GM18505 (cell line): Measurements from ENCODE around the gene SIAH1.

Experiments used
- ATAC-seq: cut with Tn5 transposase; IDR thresholded peaks from one replicate; pipeline ENCODE4 v1.9.1; 2021; ENCODE audit not compliant: unreplicated experiment
- POLR2A ChIP-seq: IDR thresholded peaks from 4 replicates; pipeline ENCODE4 v1.6.1; 2011; ENCODE audit warnings: borderline replicate concordance; ENCODE audit not compliant: insufficient read depth, insufficient read length; ENCODE audit errors: extremely low read depth

The SIAH1 gene

DNA sequence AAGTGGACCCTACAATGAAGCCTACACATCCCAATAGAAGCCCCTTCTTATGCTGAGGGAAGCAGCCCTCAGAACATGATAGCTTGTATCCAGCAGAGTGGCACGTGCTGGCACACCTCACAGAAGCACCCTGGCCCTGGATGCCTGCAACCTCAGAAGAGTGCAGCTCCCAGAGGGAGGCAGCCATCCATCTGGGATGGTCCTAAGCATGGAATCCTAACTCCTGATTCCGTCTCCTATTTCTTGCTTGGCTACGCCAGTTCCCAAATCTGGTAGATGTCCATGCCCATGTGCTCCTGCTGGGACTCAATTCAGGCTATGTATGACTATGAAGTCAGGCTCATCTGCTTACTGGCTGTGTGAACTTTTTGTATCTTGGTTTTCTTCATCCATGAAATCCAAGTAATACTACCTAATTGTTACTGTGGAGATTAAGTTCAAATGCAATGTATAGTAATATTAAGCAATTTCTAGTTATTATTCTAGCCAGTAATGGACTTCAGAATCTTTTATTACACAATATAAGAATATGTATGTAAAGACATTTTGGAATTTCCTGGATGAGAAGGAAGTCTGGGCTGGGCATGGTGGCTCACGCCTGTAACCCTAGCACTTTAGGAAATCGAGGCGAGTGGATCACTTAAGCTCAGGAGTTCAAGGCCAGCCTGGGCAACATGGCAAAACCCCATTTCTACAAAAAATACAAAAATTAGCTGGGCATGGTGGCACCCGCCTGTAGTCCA is 32.4 kb downstream of the SIAH1 start:
- TF ChIP-seq POLR2A = no peak
- no peak for ATAC-seq

DNA sequence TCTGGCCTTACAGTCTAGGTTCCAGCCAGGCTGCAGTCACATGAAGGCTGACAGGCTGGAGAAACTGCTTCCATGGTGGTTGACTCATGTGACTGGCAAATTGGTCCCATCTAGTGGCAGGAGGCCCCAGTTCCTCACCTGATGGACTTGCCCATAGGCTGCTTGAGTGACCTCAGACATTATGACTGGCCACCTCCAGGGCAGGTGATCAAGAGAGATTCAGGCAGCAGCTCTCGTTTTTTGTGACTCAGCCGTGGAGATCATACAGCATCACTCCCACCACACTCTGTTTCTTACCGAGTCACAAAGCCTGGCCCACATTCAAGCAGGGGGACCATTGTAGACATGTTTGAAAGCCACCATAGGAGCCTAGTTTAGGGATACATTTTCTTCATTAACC is 34.5 kb downstream of the SIAH1 start:
- ATAC-seq = no peak
- peak; percentile 25 for TF ChIP-seq POLR2A

DNA sequence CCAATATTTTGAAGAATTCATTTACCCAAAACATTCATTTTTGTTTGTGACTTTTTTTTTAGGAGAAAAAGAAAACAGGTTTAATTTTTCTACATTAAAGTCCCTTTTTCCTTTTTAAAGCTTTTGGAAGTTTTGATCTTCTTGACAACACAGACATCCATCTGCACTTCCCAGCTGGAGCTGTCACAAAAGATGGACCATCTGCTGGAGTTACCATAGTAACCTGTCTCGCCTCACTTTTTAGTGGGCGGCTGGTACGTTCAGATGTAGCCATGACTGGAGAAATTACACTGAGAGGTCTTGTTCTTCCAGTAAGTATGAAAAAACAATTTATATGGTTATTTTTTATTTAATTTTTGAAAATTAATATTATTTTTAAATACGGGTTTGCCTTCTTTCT is 37.2 kb downstream of the SIAH1 start:
- ATAC-seq = no peak
- TF ChIP-seq POLR2A = no peak

GRCh38 chr16:48347191-48347865 is 37.9 kb downstream of the SIAH1 start:
- no peak for ATAC-seq
- TF ChIP-seq POLR2A = no peak

GRCh38 chr16:48342591-48342990 is 42.6 kb downstream of the SIAH1 start:
- no peak for TF ChIP-seq POLR2A
- ATAC-seq = no peak

DNA sequence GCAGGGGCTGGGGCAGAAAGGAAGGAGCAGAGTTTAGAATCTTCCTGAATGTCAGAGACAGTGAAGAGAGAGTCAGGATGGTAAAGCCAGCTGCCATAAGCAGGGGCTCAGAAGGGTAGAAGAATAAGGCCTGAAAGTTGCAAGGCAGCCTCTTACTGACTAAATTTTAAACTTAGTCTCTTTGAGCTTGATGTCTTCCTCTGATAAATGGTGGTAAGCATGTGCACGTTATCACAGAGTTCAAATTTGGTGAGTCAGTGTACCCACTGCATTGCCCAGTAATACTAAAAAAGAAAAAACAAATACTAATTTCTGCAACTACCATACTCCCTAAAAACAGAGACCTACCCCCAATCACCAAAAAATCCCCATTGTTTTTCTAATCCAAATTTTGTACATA is 45.2 kb downstream of the SIAH1 start:
- ATAC-seq = no peak
- no peak for TF ChIP-seq POLR2A

- no peak for ATAC-seq
Observed at GRCh38 chr16:48335961-48336360, 49.3 kb downstream of the SIAH1 start.

DNA sequence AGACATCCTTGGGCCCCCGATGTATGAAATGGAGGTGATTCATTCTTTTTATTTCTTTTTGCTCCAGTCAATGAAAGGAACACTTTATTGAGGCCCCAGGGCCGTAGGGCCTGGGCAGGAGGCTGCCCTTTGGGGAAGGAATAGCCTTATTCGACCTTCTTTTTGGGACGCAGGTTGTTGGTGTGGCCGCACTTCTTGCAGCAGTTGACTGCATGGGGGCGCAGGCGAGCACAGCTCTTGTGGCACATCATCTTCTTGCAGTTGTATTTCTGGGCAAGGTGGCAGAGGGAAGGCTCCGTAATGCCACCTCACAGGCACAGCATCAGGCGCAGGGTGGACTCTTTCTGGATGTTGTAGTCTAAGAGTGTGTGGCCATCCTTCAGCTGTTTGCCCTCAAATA is 50.9 kb downstream of the SIAH1 start:
- no peak for ATAC-seq
- TF ChIP-seq POLR2A = no peak

More at GRCh38 chr16:48335961-48336360, 49.3 kb downstream of the SIAH1 start:
- TF ChIP-seq POLR2A = no peak

DNA sequence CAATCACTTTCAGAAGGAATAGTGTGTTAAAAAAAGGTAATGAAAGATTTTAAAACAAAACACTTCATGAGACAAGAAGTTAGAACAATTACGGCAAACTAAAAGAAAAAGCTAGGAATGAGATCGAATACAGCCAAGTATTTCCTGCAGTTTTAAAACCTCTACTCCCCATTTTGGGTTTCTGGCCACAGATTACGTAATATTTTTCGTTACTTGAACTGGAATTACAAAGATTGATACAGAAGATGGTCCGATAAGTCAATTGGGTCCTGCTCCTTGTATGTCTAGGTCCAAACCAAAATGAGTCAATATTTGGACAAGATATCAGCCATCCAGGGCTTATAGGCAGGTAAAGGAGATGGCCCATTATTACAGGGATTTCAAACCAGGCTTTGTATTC is 52.2 kb downstream of the SIAH1 start:
- no peak for TF ChIP-seq POLR2A
- ATAC-seq = no peak

GRCh38 chr16:48330841-48331192 is 54.4 kb downstream of the SIAH1 start:
- no peak for ATAC-seq
- TF ChIP-seq POLR2A = no peak

GRCh38 chr16:48330189-48330840 is 54.9 kb downstream of the SIAH1 start:
- TF ChIP-seq POLR2A = no peak
- ATAC-seq = no peak

DNA sequence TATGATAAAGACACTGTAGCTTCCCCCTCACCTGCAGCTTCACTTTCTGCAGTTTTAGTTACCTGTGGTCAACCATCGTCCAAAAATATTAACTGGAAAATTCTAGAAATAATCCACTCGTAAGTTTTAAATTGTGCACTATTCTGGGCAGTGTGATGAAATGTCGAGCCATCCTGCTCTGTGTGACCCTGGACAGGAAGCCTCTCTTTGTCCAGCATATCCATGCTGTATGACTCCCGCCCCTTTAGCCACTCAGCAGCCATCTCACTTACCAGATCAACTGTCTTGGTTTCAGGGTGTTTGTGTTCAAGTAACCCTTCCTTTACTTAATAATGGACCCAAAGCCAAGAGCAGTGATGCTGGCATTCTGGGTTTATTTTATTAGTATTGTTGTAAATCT is 56.1 kb downstream of the SIAH1 start:
- no peak for TF ChIP-seq POLR2A

DNA sequence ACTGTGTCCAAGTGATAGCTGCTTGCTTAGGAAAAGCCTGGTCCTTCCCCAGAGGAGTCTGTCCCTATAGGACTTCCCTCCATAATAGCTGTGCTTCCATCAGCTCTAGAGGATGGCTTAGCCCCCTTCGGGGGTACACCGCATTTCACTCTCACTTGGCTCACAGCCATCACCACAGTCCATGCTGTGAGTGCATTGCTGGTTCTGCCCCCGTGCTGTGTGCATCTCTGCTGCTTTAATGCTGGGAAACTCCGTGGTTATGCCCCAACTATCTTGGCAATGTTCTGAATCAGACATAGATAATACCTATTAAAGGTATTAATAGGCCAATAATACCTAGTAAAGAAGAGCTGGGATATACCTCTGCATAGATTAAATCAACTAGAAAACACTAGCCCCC is 58.3 kb downstream of the SIAH1 start:
- ATAC-seq = no peak

More for the DNA sequence above, 56.1 kb downstream of the SIAH1 start:
- no peak for ATAC-seq

More for the DNA sequence above, 58.3 kb downstream of the SIAH1 start:
- no peak for TF ChIP-seq POLR2A
